PC-9 (cell line): Measurements from ENCODE around the gene WEE2. TPM values are rescaled to one million over a fixed set of nuclear protein-coding genes. Genes with fewer than 3 reads are reported as not detected.
"Not testable (repeated sequence)": the region's sequence is repeated elsewhere in the genome, so short reads cannot be mapped to it uniquely, and the experiment has no call there.

Experiments
- BruUV-seq: library from RNA; stranded (reverse); fragments of 400-500 nt; replicated peaks from 2 replicates; lab custom pipeline; 2021; lab: Mats Ljungman, UMichigan
- CTCF ChIA-PET: fragments of 300-600 bp; sonication (Branson Sonifier 250); formaldehyde crosslinking; loops from one replicate; lab custom pipeline; 2022; ENCODE audit warnings: antibody characterized with exemption; lab: Charles Lee
- POLR2A ChIA-PET: fragments of 300-600 bp; sonication (Branson Sonifier 250); formaldehyde crosslinking; loops from one replicate; lab custom pipeline; 2022; ENCODE audit warnings: antibody characterized with exemption; ENCODE audit not compliant: unreplicated experiment; lab: Charles Lee
- DNase-seq, 2 experiments: peaks; one replicate each; pipeline versions ENCODE4 v3.0.0 to v3.0.0-alpha.2; 2015 to 2022; ENCODE audit warnings: mixed read lengths in 1 of 2
- H2AFZ ChIP-seq: fragments of 200-600 bp; sonication (generic); 2 replicates; pipeline ENCODE4 v1.8.1; 2017; ENCODE audit warnings: antibody characterized with exemption
- H3F3A ChIP-seq: fragments of 200-600 bp; sonication (generic); 2 replicates; pipeline ENCODE4 v1.8.1; 2017; ENCODE audit warnings: antibody characterized with exemption, mild to moderate bottlenecking, low read depth; ENCODE audit not compliant: insufficient read depth
- H3K27ac ChIP-seq: fragments of 200-600 bp; sonication (generic); 2 replicates; pipeline ENCODE4 v1.6.1; 2016; ENCODE audit warnings: mixed run types
- H3K27me3 ChIP-seq: fragments of 200-600 bp; sonication (generic); 2 replicates; pipeline ENCODE4 v1.6.1; 2016; ENCODE audit warnings: low read depth, mixed run types; ENCODE audit not compliant: insufficient read depth
- H3K36me3 ChIP-seq: fragments of 200-600 bp; sonication (generic); 2 replicates; pipeline ENCODE4 v1.6.1; 2016; ENCODE audit warnings: low read depth, mixed run types
- H3K4me1 ChIP-seq: fragments of 200-600 bp; sonication (generic); replicated peaks from 2 replicates; pipeline ENCODE4 v1.6.1; 2016; ENCODE audit warnings: mixed run types; ENCODE audit not compliant: insufficient read depth
- H3K4me2 ChIP-seq: fragments of 200-600 bp; sonication (generic); 2 replicates; pipeline ENCODE4 v1.6.1; 2017; ENCODE audit warnings: mixed run types
- H3K4me3 ChIP-seq: fragments of 200-600 bp; sonication (generic); 2 replicates; pipeline ENCODE4 v1.6.1; 2016; ENCODE audit warnings: mixed run types
- H3K79me2 ChIP-seq: fragments of 200-600 bp; sonication (generic); 2 replicates; pipeline ENCODE4 v1.6.1; 2017; ENCODE audit warnings: low read depth, mixed run types
- H3K9me2 ChIP-seq: fragments of 200-600 bp; sonication (generic); 2 replicates; pipeline ENCODE4 v1.8.1; 2017; ENCODE audit warnings: mild to moderate bottlenecking; ENCODE audit not compliant: insufficient read depth
- H3K9me3 ChIP-seq: fragments of 200-600 bp; sonication (generic); 2 replicates; pipeline ENCODE4 v1.8.1; 2016; ENCODE audit warnings: low read depth; ENCODE audit not compliant: insufficient read depth
- H4K20me1 ChIP-seq: fragments of 200-600 bp; sonication (generic); 2 replicates; pipeline ENCODE4 v1.8.1; 2017; ENCODE audit not compliant: insufficient read depth
- CTCF ChIP-seq: fragments of 200-600 bp; sonication (generic); conservative IDR thresholded peaks from 2 replicates; pipeline ENCODE4 v1.6.1; 2017; ENCODE audit warnings: mixed run types, antibody characterized with exemption, mild to moderate bottlenecking, moderate library complexity
- EZH2 ChIP-seq: fragments of 200-600 bp; sonication (generic); IDR thresholded peaks from 2 replicates; pipeline ENCODE4 v1.8.0; 2017; ENCODE audit warnings: antibody characterized with exemption, low read depth
- intact Hi-C: fragments of 100-400 bp; cut with micrococcal nuclease; formaldehyde crosslinking; loops from one replicate; pipeline ENCODE4 v1.10.0; 2022; ENCODE audit not compliant: unreplicated experiment
- total RNA-seq: library from RNA; stranded (reverse); gene quantifications from 2 replicates; pipeline ENCODE4 v1.2.3, GENCODE V29; 2021

The WEE2 gene
- total RNA-seq, 1 experiment from 2014 or later, result not detected

- H3K36me3 ChIP-seq, result no peaks in the 10 kb centered on the region
- no peaks in the 10 kb centered on the region for H3K9me3 ChIP-seq
- H3K4me2 ChIP-seq, result no peak overlapping the region
- no peaks in the 10 kb centered on the region for H3K27me3 ChIP-seq
- no peaks in the 10 kb centered on the region for H3K9me2 ChIP-seq
- peaks cover 14% of the 10 kb centered on the region for H4K20me1 ChIP-seq
- no peaks in the 10 kb centered on the region for H3F3A ChIP-seq
- H2AFZ ChIP-seq, result no peak overlapping the region
- POLR2A ChIA-PET, result no interaction called here
- H3K4me1 ChIP-seq, result no peaks in the 10 kb centered on the region
- no peak for DNase-seq
- no peak overlapping the region for H3K4me3 ChIP-seq
- BruUV-seq, result no TSS peak
- H3K27ac ChIP-seq, result no peak overlapping the region
- TF ChIP-seq EZH2, result no peak
- TF ChIP-seq CTCF, result no peak
- intact Hi-C loops, result no loop called here
- peaks cover 12% of the 10 kb centered on the region for H3K79me2 ChIP-seq
- CTCF ChIA-PET, result no interaction called here
Measured at GRCh38 chr7:141688043-141688442, 20.1 kb upstream of the WEE2 start.

- H3K4me2 ChIP-seq, H3K4me1 ChIP-seq, CTCF ChIA-PET, H3K9me2 ChIP-seq, H3K27ac ChIP-seq, intact Hi-C loops, BruUV-seq, H3K36me3 ChIP-seq, H3K4me3 ChIP-seq, DNase-seq, H3F3A ChIP-seq, H3K27me3 ChIP-seq, H3K9me3 ChIP-seq, H2AFZ ChIP-seq: not testable (repeated sequence)
- POLR2A ChIA-PET, result interaction anchor here (0.6 kb wide), 1 partner anchor 458 kb away, joined by 3 read pairs; no protein-coding TSS in a partner anchor
- Histone ChIP-seq H4K20me1 (peaks cover 19% of the 10 kb centered on the region), H3K79me2 (peaks cover 20% of the 10 kb centered on the region)
Measured at GRCh38 chr7:141689072-141689825, 18.9 kb upstream of the WEE2 start.

- POLR2A ChIA-PET, result no interaction called here
- H3K4me2 ChIP-seq, result no peak overlapping the region
- peaks cover 11% of the 10 kb centered on the region; the same call in 1 of the 2 replicates for H3K4me1 ChIP-seq
- H3K9me3 ChIP-seq, result no peaks in the 10 kb centered on the region
- no TSS peak for BruUV-seq
- no peaks in the 10 kb centered on the region for H3K36me3 ChIP-seq
- no peak overlapping the region for H2AFZ ChIP-seq
- CTCF ChIA-PET, result no interaction called here
- no peak overlapping the region for H3K27ac ChIP-seq
- H3K27me3 ChIP-seq, result no peaks in the 10 kb centered on the region
- H4K20me1 ChIP-seq, result peaks cover 19% of the 10 kb centered on the region
- no peak overlapping the region for H3K4me3 ChIP-seq
- H3K9me2 ChIP-seq, result no peaks in the 10 kb centered on the region
- H3F3A ChIP-seq, result no peaks in the 10 kb centered on the region
- DNase-seq, result no peak
- TF ChIP-seq EZH2 (no peak), CTCF (no peak)
- peaks cover 30% of the 10 kb centered on the region for H3K79me2 ChIP-seq
- intact Hi-C loops, result no loop called here
Measured at GRCh38 chr7:141691540-141691939, 16.6 kb upstream of the WEE2 start.
